ENCODE results near the gene CHI3L1. TPM values are rescaled to one million over a fixed set of nuclear protein-coding genes. Genes with fewer than 3 reads are reported as not detected.

The CHI3L1 gene
- total and polyA plus RNA-seq, 10 of the 15 experiments (the other 5 are each of a cell fraction or from before 2014, with no cell fraction given), result 0.10 to 1.7 (median 0.39) TPM

GRCh38 chr1:203187304-203187685, 791 bp upstream of the CHI3L1 start:
- no peak for ATAC-seq
- Histone ChIP-seq H4K20me1 (ENCODE audit: control insufficient read depth, insufficient read depth) (no peaks in the 10 kb centered on the region), H3K4me3 (no peak overlapping the region), H3K9ac (ENCODE audit: control insufficient read depth, insufficient read depth, low read length) (no peak overlapping the region), H3K27me3 (replicated peaks in 1 of 2; ENCODE audit: control insufficient read depth in 2 of 2, insufficient read depth in 2 of 2, low read length in 1 of 2) (no peaks in the 10 kb centered on the region; a peak in 1 of 4 replicates), H3K4me1 (ENCODE audit: control insufficient read depth, insufficient read depth, low read length) (no peaks in the 10 kb centered on the region), H3K9me3 (replicated peaks; ENCODE audit: control insufficient read depth, insufficient read depth, low read length) (no peaks in the 10 kb centered on the region), H3K79me2 (ENCODE audit: control insufficient read depth, insufficient read depth, low read length) (no peaks in the 10 kb centered on the region), H2AFZ (ENCODE audit: control insufficient read depth, low read depth, low read length) (no peak overlapping the region), H3K27ac (ENCODE audit: control insufficient read depth, insufficient read depth) (no peak overlapping the region), H3K36me3 (ENCODE audit: control insufficient read depth in 2 of 2, insufficient read depth in 2 of 2, low read length in 1 of 2) (no peaks in the 10 kb centered on the region), H3K4me2 (ENCODE audit: control insufficient read depth, insufficient read depth) (no peak overlapping the region)
- in situ Hi-C loops (cut with MboI), result no loop called here
- ChIA-PET CTCF (interaction anchor here (1.6 kb wide), 1 partner anchor 15 kb away, joined by 7 read pairs; no protein-coding TSS in a partner anchor), RAD21 (ENCODE audit: unreplicated experiment) (no interaction called here), SMC1A (ENCODE audit: uncharacterized antibody, unreplicated experiment) (interaction anchor here (0.9 to 1.6 kb wide), 2 partner anchors 21 to 28 kb away, joined by 3 to 4 read pairs; no protein-coding TSS in a partner anchor), POLR2A (no interaction called here)
- 24% methylated on average over 7 of the region's 7 CpGs for WGBS (ENCODE audit: insufficient coverage, insufficient replicate concordance, low lambda C conversion rate, missing lambda C conversion rate)
- intact Hi-C loops (cut with micrococcal nuclease; ENCODE audit: unreplicated experiment), result no loop called here
- no TSS peak for BruUV-seq (replicated peaks)
- DNase-seq (ENCODE audit: low read depth, low spot score), result no peak
- TF ChIP-seq ZNF207 (IDR thresholded peaks at IDR 0.05; ENCODE audit: borderline replicate concordance), result no peak
- FAIRE-seq, result no peak

DNA sequence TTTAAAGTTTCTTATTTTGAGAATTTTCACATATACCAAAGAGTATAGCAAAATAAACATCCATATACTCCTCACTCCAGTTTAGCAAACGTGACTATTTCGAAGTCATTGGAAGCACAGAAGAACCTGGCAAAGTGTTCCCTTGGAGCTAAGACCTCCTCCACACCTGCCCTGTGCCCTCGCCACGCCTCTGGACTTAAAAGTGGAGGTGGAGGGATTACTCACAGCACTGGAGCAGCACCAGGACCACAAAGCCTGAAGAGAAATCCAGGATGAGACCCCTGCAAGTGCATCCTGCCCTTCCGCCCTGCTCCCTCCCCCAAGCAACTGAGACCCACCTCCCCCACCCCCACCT, 436 bp downstream of the CHI3L1 start:
- H3K27me3 ChIP-seq (replicated peaks in 1 of 2; ENCODE audit: control insufficient read depth in 2 of 2, insufficient read depth in 2 of 2, low read length in 1 of 2), result no peaks in the 10 kb centered on the region; a peak in 1 of 4 replicates
- H3K79me2 ChIP-seq (ENCODE audit: control insufficient read depth, insufficient read depth, low read length), result no peaks in the 10 kb centered on the region
- no peak overlapping the region for H3K9ac ChIP-seq (ENCODE audit: control insufficient read depth, insufficient read depth, low read length)
- no peak overlapping the region for H3K4me2 ChIP-seq (ENCODE audit: control insufficient read depth, insufficient read depth)
- no peaks in the 10 kb centered on the region for H3K4me1 ChIP-seq (ENCODE audit: control insufficient read depth, insufficient read depth, low read length)
- H3K36me3 ChIP-seq (ENCODE audit: control insufficient read depth in 2 of 2, insufficient read depth in 2 of 2, low read length in 1 of 2), result no peaks in the 10 kb centered on the region
- RAD21 ChIA-PET (ENCODE audit: unreplicated experiment), result interaction anchor here (0.7 kb wide), 1 partner anchor 13 kb away, joined by 3 read pairs; no protein-coding TSS in a partner anchor
- intact Hi-C loops (cut with micrococcal nuclease; ENCODE audit: unreplicated experiment), result no loop called here
- no peak for ATAC-seq
- H3K9me3 ChIP-seq (replicated peaks; ENCODE audit: control insufficient read depth, insufficient read depth, low read length), result no peaks in the 10 kb centered on the region
- no TSS peak for BruUV-seq (replicated peaks)
- TF ChIP-seq SUZ12 (IDR thresholded peaks at IDR 0.05; ENCODE audit: unreplicated experiment) (no peak), MEF2A (IDR thresholded peaks at IDR 0.05; ENCODE audit: insufficient read depth, low read depth, low read length) (no peak), SPI1 (IDR thresholded peaks at IDR 0.05; ENCODE audit: borderline replicate concordance, insufficient read depth, low read depth, low read length) (no peak), KDM1A (IDR thresholded peaks at IDR 0.05; ENCODE audit: borderline replicate concordance) (no peak), RB1 (IDR thresholded peaks at IDR 0.05; ENCODE audit: borderline replicate concordance) (no peak), ZBED1 (IDR thresholded peaks at IDR 0.05; ENCODE audit: borderline replicate concordance) (no peak), PKNOX1 (IDR thresholded peaks at IDR 0.05) (no peak), YBX1 (IDR thresholded peaks at IDR 0.05) (no peak)
- TF ChIP-seq, protein P1, sequence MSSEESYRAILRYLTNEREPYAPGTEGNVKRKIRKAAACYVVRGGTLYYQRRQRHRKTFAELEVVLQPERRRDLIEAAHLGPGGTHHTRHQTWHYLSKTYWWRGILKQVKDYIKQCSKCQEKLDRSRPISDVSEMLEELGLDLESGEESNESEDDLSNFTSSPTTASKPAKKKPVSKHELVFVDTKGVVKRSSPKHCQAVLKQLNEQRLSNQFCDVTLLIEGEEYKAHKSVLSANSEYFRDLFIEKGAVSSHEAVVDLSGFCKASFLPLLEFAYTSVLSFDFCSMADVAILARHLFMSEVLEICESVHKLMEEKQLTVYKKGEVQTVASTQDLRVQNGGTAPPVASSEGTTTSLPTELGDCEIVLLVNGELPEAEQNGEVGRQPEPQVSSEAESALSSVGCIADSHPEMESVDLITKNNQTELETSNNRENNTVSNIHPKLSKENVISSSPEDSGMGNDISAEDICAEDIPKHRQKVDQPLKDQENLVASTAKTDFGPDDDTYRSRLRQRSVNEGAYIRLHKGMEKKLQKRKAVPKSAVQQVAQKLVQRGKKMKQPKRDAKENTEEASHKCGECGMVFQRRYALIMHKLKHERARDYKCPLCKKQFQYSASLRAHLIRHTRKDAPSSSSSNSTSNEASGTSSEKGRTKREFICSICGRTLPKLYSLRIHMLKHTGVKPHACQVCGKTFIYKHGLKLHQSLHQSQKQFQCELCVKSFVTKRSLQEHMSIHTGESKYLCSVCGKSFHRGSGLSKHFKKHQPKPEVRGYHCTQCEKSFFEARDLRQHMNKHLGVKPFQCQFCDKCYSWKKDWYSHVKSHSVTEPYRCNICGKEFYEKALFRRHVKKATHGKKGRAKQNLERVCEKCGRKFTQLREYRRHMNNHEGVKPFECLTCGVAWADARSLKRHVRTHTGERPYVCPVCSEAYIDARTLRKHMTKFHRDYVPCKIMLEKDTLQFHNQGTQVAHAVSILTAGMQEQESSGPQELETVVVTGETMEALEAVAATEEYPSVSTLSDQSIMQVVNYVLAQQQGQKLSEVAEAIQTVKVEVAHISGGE (CRISPR knock-in tag; IDR thresholded peaks at IDR 0.05), result no peak
- SMC1A ChIA-PET (ENCODE audit: uncharacterized antibody, unreplicated experiment), result no interaction called here
- in situ Hi-C loops (cut with MboI), result no loop called here
- WGBS (ENCODE audit: insufficient coverage, insufficient replicate concordance, low lambda C conversion rate, missing lambda C conversion rate), result 21% methylated on average over 5 of the region's 5 CpGs
- CTCF ChIA-PET, result interaction anchor here (1.2 to 1.6 kb wide), 4 partner anchors 10 to 147 kb away, joined by 3 to 7 read pairs (median 4); no protein-coding TSS in a partner anchor
- H2AFZ ChIP-seq (ENCODE audit: control insufficient read depth, low read depth, low read length), result no peak overlapping the region
- POLR2A ChIA-PET, result no interaction called here
- no peaks in the 10 kb centered on the region for H4K20me1 ChIP-seq (ENCODE audit: control insufficient read depth, insufficient read depth)
- FAIRE-seq, result no peak
- DNase-seq (ENCODE audit: low read depth, low spot score), result no peak
- H3K27ac ChIP-seq (ENCODE audit: control insufficient read depth, insufficient read depth), result no peak overlapping the region
- H3K4me3 ChIP-seq, result no peak overlapping the region

All from GM12878 (cell line).